ENCODE results near the gene PGA3.

DNA sequence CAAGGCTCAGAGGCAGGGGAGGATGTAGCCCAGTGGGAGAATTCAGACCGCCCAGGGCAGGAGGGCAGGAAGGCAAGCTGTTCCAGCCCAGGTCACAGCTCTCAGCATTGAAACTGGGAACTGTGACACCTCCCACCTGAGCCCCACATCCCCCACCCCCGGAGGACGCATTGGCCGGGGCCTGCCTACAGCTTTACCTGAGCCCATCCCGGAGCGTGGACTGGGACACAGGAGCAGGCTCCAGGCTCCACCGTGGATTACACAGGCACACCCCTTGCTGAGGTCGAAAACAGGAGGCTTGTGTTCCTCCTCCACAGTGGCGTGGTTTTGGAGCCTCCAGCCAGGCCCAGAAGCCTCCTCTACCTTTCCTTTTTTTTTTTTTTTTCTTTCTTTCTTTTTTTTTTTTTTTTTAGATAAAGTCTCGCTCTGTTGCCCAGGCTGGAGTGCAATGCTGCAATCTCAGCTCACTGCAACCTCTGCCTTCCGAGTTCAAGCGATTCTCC, 9.1 kb upstream of the PGA3 start:
- TF ChIP-seq RAD21 (IDR thresholded peaks at IDR 0.05; ENCODE audit: low read length) (no peak), YY1 (IDR thresholded peaks at IDR 0.05; ENCODE audit: low read depth) (no peak), POLR2AphosphoS5 (IDR thresholded peaks at IDR 0.05; ENCODE audit: low read depth, low read length) (no peak), ZBTB33 (IDR thresholded peaks at IDR 0.05; ENCODE audit: borderline replicate concordance, low read depth) (no peak), RCOR1 (IDR thresholded peaks at IDR 0.05; ENCODE audit: low read length) (no peak), NRF1 (IDR thresholded peaks at IDR 0.05; ENCODE audit: low read depth, low read length) (no peak)
- TF ChIP-seq, protein P1, sequence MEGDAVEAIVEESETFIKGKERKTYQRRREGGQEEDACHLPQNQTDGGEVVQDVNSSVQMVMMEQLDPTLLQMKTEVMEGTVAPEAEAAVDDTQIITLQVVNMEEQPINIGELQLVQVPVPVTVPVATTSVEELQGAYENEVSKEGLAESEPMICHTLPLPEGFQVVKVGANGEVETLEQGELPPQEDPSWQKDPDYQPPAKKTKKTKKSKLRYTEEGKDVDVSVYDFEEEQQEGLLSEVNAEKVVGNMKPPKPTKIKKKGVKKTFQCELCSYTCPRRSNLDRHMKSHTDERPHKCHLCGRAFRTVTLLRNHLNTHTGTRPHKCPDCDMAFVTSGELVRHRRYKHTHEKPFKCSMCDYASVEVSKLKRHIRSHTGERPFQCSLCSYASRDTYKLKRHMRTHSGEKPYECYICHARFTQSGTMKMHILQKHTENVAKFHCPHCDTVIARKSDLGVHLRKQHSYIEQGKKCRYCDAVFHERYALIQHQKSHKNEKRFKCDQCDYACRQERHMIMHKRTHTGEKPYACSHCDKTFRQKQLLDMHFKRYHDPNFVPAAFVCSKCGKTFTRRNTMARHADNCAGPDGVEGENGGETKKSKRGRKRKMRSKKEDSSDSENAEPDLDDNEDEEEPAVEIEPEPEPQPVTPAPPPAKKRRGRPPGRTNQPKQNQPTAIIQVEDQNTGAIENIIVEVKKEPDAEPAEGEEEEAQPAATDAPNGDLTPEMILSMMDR (IDR thresholded peaks at IDR 0.05), result no peak
- TF ChIP-seq, protein P2, sequence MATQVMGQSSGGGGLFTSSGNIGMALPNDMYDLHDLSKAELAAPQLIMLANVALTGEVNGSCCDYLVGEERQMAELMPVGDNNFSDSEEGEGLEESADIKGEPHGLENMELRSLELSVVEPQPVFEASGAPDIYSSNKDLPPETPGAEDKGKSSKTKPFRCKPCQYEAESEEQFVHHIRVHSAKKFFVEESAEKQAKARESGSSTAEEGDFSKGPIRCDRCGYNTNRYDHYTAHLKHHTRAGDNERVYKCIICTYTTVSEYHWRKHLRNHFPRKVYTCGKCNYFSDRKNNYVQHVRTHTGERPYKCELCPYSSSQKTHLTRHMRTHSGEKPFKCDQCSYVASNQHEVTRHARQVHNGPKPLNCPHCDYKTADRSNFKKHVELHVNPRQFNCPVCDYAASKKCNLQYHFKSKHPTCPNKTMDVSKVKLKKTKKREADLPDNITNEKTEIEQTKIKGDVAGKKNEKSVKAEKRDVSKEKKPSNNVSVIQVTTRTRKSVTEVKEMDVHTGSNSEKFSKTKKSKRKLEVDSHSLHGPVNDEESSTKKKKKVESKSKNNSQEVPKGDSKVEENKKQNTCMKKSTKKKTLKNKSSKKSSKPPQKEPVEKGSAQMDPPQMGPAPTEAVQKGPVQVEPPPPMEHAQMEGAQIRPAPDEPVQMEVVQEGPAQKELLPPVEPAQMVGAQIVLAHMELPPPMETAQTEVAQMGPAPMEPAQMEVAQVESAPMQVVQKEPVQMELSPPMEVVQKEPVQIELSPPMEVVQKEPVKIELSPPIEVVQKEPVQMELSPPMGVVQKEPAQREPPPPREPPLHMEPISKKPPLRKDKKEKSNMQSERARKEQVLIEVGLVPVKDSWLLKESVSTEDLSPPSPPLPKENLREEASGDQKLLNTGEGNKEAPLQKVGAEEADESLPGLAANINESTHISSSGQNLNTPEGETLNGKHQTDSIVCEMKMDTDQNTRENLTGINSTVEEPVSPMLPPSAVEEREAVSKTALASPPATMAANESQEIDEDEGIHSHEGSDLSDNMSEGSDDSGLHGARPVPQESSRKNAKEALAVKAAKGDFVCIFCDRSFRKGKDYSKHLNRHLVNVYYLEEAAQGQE (IDR thresholded peaks at IDR 0.05; ENCODE audit: low read depth, low read length), result no peak
- TF ChIP-seq, protein P3, sequence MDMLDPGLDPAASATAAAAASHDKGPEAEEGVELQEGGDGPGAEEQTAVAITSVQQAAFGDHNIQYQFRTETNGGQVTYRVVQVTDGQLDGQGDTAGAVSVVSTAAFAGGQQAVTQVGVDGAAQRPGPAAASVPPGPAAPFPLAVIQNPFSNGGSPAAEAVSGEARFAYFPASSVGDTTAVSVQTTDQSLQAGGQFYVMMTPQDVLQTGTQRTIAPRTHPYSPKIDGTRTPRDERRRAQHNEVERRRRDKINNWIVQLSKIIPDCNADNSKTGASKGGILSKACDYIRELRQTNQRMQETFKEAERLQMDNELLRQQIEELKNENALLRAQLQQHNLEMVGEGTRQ (IDR thresholded peaks at IDR 0.05; ENCODE audit: borderline replicate concordance, low read depth, low read length), result no peak
